ENCODE results near the gene TSPAN12. TPM values are rescaled to one million over a fixed set of nuclear protein-coding genes. Genes with fewer than 3 reads are reported as not detected.
A peak's percentile ranks its signal among the peaks of the same experiment; 100 is the strongest.
"Not testable (repeated sequence)": the region's sequence is repeated elsewhere in the genome, so short reads cannot be mapped to it uniquely, and the experiment has no call there.

Gene TSPAN12, protein sequence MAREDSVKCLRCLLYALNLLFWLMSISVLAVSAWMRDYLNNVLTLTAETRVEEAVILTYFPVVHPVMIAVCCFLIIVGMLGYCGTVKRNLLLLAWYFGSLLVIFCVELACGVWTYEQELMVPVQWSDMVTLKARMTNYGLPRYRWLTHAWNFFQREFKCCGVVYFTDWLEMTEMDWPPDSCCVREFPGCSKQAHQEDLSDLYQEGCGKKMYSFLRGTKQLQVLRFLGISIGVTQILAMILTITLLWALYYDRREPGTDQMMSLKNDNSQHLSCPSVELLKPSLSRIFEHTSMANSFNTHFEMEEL
- total RNA-seq (100 to 1,000 TPM in 1 of 2 donors, 10 to 100 TPM in 1; 21.1 to 102 TPM), polyA plus RNA-seq (10 to 100 TPM; 16.0 to 24.6 TPM)
- long read RNA-seq, donor 1, transcript TSPAN12-201 (8 exons, 2,798 nt): major isoform, 8 of 15 reads
- long read RNA-seq, donor 1, partial matches to known transcripts: 0 of 15 reads
- long read RNA-seq, donor 1, other reads (novel, unspliced or antisense): 7 of 15 reads
- long read RNA-seq, donor 2, partial matches to known transcripts: 0 of 4 reads
- long read RNA-seq, donor 2, other reads (novel, unspliced or antisense): 0 of 4 reads
- long read RNA-seq, donor 3, transcript TSPAN12-201 (8 exons, 2,798 nt): major isoform, 13 of 13 reads
- long read RNA-seq, donor 3, partial matches to known transcripts: 0 of 13 reads
- long read RNA-seq, donor 3, other reads (novel, unspliced or antisense): 0 of 13 reads
- long read RNA-seq, donor 4, transcript TSPAN12-201 (8 exons, 2,798 nt): major isoform, 6 of 6 reads
- long read RNA-seq, donor 4, partial matches to known transcripts: 0 of 6 reads
- long read RNA-seq, donor 4, other reads (novel, unspliced or antisense): 0 of 6 reads
- long read RNA-seq, donor 5, transcript TSPAN12-201 (8 exons, 2,798 nt): major isoform, 12 of 13 reads
- long read RNA-seq, donor 5, partial matches to known transcripts: 0 of 13 reads
- long read RNA-seq, donor 5, other reads (novel, unspliced or antisense): 0 of 13 reads

DNA sequence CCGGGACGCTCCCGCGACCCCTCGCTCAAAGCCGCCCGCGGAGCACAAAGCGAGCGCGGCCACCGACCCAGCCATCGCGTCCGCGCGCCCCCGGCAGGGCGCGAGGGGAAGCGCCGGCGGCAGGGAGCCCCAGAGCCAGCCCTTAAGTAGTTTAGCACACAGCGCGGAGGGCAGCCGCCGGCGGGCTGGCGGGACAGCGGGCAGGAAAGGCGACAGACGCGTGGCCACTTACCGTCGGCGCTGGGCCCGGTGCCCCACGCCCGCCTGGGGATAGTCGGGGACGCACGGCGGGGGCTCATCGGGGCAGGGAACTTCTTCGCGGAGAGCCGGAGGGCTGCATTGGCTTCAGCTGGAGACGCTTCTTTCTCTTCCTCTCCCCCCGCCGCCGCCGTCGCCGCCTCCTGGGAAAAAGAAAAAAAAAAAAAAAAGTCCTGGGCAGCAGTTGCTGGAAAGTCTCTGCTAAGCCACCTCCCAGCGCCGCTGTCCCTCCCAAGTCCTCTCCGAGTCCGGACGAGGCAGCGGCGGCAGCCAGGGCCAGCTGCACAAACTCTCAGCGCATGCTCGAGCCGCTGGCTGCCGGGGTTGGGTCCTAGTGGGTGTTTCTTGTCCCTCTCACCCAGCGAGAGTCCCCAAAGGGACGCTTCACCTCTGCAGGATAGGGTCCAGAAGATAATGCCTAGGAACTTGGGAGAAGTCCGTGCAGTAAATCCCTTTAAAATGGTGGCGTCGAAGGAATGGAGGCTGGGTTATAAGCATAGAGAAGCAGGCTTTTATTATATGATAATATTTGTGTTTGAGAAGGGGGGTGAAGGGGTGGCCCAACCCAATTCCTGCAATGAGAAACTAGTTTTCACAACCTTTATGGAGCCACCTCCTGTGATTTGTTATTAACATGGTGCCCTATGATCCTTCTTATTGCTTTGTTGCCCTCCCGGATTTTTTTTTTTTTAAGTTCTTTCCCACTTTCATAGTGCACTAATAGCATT, at the start of gene TSPAN12:
Gene TSPAN12 (minus strand): TSS at position 557 of the 986 bp plus-strand sequence. CDS start 1,381 bp downstream, outside the sequence.
- DNase-seq: peak; percentile 93 to 95 (median 94)
- H3K4me3 ChIP-seq: peak within 1 kb of the TSS; percentile 87
- TF ChIP-seq, protein P1, sequence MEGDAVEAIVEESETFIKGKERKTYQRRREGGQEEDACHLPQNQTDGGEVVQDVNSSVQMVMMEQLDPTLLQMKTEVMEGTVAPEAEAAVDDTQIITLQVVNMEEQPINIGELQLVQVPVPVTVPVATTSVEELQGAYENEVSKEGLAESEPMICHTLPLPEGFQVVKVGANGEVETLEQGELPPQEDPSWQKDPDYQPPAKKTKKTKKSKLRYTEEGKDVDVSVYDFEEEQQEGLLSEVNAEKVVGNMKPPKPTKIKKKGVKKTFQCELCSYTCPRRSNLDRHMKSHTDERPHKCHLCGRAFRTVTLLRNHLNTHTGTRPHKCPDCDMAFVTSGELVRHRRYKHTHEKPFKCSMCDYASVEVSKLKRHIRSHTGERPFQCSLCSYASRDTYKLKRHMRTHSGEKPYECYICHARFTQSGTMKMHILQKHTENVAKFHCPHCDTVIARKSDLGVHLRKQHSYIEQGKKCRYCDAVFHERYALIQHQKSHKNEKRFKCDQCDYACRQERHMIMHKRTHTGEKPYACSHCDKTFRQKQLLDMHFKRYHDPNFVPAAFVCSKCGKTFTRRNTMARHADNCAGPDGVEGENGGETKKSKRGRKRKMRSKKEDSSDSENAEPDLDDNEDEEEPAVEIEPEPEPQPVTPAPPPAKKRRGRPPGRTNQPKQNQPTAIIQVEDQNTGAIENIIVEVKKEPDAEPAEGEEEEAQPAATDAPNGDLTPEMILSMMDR (IDR thresholded peaks at IDR 0.05; ENCODE audit: control extremely low read depth, extremely low read depth): peak; percentile 23
- peak within 1 kb of the TSS; percentile 81 to 94 for H3K9ac ChIP-seq (ENCODE audit: insufficient read depth in 1 of 2, low read length in 2 of 2)
- H3K27ac ChIP-seq (ENCODE audit: low read depth in 1 of 2, low read length in 1 of 2): peak within 1 kb of the TSS; percentile 97 to 98
- H3K9me3 ChIP-seq (ENCODE audit: control insufficient read depth in 4 of 4, insufficient read depth in 3 of 4, low read length in 3 of 4): no peaks in the 10 kb centered on the region
- 1% methylated on average over 62 to 71 of the region's 71 CpGs for WGBS, 2 donors
- ATAC-seq (ENCODE audit: insufficient read depth, low FRiP score): peak; percentile 94
- no peaks in the 10 kb centered on the region for H3K27me3 ChIP-seq (ENCODE audit: control insufficient read depth in 3 of 3, insufficient read depth in 3 of 3, low read length in 2 of 3)
- no peaks in the 10 kb centered on the region for H3K36me3 ChIP-seq (ENCODE audit: control insufficient read depth in 4 of 4, insufficient read depth in 4 of 4, low read length in 4 of 4)
- H3K4me1 ChIP-seq (ENCODE audit: control insufficient read depth in 5 of 5, insufficient read depth in 5 of 5, low read length in 5 of 5): peaks cover 0 to 8% (median 2%) of the 10 kb centered on the region in 5 donors

GRCh38 chr7:120898715-120899499, 41.0 kb upstream of the TSPAN12 start:
- Histone ChIP-seq H3K4me1 (ENCODE audit: control insufficient read depth in 5 of 5, insufficient read depth in 5 of 5, low read length in 5 of 5) (no peaks in the 10 kb centered on the region), H3K9me3 (ENCODE audit: control insufficient read depth in 4 of 4, insufficient read depth in 3 of 4, low read length in 3 of 4) (peaks cover 0 to 5% (median 2%) of the 10 kb centered on the region in 4 donors), H3K4me3 (no peak overlapping the region), H3K27me3 (ENCODE audit: control insufficient read depth in 3 of 3, insufficient read depth in 3 of 3, low read length in 2 of 3) (no peaks in the 10 kb centered on the region), H3K9ac (ENCODE audit: insufficient read depth in 1 of 2, low read length in 2 of 2) (no peak overlapping the region), H3K36me3 (ENCODE audit: control insufficient read depth in 4 of 4, insufficient read depth in 4 of 4, low read length in 4 of 4) (no peaks in the 10 kb centered on the region), H3K27ac (ENCODE audit: low read depth in 1 of 2, low read length in 1 of 2) (no peak overlapping the region)
- no peak for ATAC-seq (ENCODE audit: insufficient read depth, low FRiP score)
- WGBS, 2 donors: 64 to 80% methylated on average over 4 of the region's 4 CpGs
- TF ChIP-seq, protein P1 (IDR thresholded peaks at IDR 0.05; ENCODE audit: control extremely low read depth, extremely low read depth): no peak
- peak in 1 of 3 donors; percentile 3 for DNase-seq

DNA sequence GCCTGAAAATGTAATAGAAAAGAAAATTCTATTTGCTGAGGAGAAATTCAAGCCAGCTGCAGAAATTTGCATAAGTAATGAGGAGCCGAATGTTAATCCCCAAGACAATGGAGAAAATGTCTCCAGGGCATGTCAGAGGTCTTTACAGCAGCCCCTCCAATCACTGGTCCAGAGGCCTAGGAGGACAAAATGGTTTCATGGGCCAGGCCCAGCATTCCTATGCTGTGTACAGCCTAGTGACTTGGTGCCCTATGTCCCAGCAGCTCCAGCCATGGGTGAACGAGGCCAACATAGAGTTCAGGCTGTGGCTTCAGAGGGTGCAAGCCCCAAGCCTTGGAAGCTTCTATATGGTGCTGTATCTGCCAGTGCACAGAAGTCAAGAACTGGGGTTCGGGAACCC, 37.3 kb upstream of the TSPAN12 start:
- H3K27ac ChIP-seq (ENCODE audit: low read depth in 1 of 2, low read length in 1 of 2); H3K9me3 ChIP-seq (ENCODE audit: control insufficient read depth in 4 of 4, insufficient read depth in 3 of 4, low read length in 3 of 4); H3K4me3 ChIP-seq; H3K9ac ChIP-seq (ENCODE audit: insufficient read depth in 1 of 2, low read length in 2 of 2); H3K36me3 ChIP-seq (ENCODE audit: control insufficient read depth in 4 of 4, insufficient read depth in 4 of 4, low read length in 4 of 4); ATAC-seq (ENCODE audit: insufficient read depth, low FRiP score); H3K27me3 ChIP-seq (ENCODE audit: control insufficient read depth in 3 of 3, insufficient read depth in 3 of 3, low read length in 2 of 3); H3K4me1 ChIP-seq (ENCODE audit: control insufficient read depth in 5 of 5, insufficient read depth in 5 of 5, low read length in 5 of 5); DNase-seq: not testable (repeated sequence)
- 86 to 90% methylated on average over 3 of the region's 3 CpGs for WGBS, 2 donors

- not testable (repeated sequence) for H3K9me3 ChIP-seq (ENCODE audit: control insufficient read depth in 4 of 4, insufficient read depth in 3 of 4, low read length in 3 of 4); H3K27ac ChIP-seq (ENCODE audit: low read depth in 1 of 2, low read length in 1 of 2); ATAC-seq (ENCODE audit: insufficient read depth, low FRiP score); H3K4me1 ChIP-seq (ENCODE audit: control insufficient read depth in 5 of 5, insufficient read depth in 5 of 5, low read length in 5 of 5); H3K4me3 ChIP-seq; H3K36me3 ChIP-seq (ENCODE audit: control insufficient read depth in 4 of 4, insufficient read depth in 4 of 4, low read length in 4 of 4); H3K27me3 ChIP-seq (ENCODE audit: control insufficient read depth in 3 of 3, insufficient read depth in 3 of 3, low read length in 2 of 3); DNase-seq; H3K9ac ChIP-seq (ENCODE audit: insufficient read depth in 1 of 2, low read length in 2 of 2)
- WGBS, 2 donors: 90 to 95% methylated on average over 4 of the region's 4 CpGs
Observed at GRCh38 chr7:120885602-120886001, 27.7 kb upstream of the TSPAN12 start.

Measured in lung (tissue), 16 donors.